Measurements from ENCODE around the gene MVB12B.

The MVB12B gene

GRCh38 chr9:126380447-126380846 lies 53.8 kb downstream of the MVB12B start:
- Mint-ChIP-seq H3K27ac (peak overlapping the region; percentile 73), H3K4me3 (no peak overlapping the region), H3K9me3 (no peaks in the 10 kb centered on the region), H3K36me3 (ENCODE audit: low read depth) (peaks cover 56% of the 10 kb centered on the region), H3K27me3 (no peaks in the 10 kb centered on the region), H3K4me1 (ENCODE audit: low read depth) (peaks cover 83% of the 10 kb centered on the region)
- intact Hi-C loops (cut with micrococcal nuclease): loop anchor here (5.0 kb wide), 1 partner anchor 33 kb away; no protein-coding TSS in a partner anchor

DNA sequence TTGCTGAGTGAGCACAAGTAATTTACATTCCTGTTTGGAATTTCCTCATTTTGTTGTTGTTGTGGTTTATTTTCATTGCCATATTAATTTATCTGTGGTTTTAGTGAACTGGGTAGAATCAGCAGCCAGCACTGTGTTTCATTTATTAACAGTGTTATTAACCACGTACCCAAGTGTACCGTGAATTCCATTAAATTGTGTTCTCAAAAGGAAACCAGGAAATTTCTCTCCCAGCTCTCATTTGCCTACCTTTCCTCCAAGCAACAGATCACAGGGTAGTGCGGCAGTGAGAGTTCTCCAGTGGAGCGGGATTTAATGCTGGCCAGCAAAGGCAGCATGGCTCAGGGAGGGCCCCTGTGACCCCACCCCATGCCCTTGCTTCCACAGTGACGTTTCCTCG lies 54.6 kb downstream of the MVB12B start:
- Mint-ChIP-seq H3K4me1 (ENCODE audit: low read depth) (peaks cover 83% of the 10 kb centered on the region), H3K27ac (peak overlapping the region; percentile 61), H3K9me3 (no peaks in the 10 kb centered on the region), H3K36me3 (ENCODE audit: low read depth) (peaks cover 60% of the 10 kb centered on the region), H3K27me3 (no peaks in the 10 kb centered on the region), H3K4me3 (no peak overlapping the region)
- intact Hi-C loops (cut with micrococcal nuclease): loop anchor here (5.0 kb wide), 1 partner anchor 34 kb away; no protein-coding TSS in a partner anchor

DNA sequence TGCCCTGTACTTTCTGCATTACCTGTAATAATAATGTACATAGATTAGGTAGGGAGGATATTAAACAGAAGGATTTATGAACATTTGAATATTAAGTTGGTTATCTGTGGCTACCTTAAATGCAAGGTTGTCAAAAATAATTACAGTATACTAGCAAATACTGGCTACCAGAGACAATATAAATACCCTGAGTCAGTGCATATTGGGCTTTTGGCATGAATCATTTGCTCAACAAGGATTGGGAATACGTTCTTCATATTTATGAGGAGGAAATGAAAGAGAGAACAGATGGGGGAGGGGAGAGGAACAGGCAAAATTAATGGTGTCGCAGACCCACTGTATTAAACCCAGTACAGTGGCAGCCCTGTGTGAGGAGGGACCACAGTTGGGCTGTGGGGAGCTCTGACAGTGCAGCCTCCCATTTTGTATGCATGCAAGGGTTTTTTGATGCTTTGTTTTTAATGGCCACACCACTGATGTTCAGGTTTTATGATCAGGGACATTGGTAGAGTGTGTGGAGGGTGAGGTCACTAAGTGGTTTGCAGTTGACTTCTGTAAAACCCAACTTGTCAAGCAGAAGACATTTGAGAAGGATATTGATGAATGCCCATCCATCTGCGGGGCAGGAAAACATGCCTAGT lies 56.9 kb downstream of the MVB12B start:
- H3K9me3 Mint-ChIP-seq: no peaks in the 10 kb centered on the region
- H3K4me3 Mint-ChIP-seq: no peak overlapping the region
- peaks cover 72% of the 10 kb centered on the region for H3K36me3 Mint-ChIP-seq (ENCODE audit: low read depth)
- peak overlapping the region; percentile 77 for H3K27ac Mint-ChIP-seq
- H3K27me3 Mint-ChIP-seq: no peaks in the 10 kb centered on the region
- intact Hi-C loops (cut with micrococcal nuclease): loop anchor here (5.0 kb wide), 1 partner anchor 36 kb away; no protein-coding TSS in a partner anchor
- H3K4me1 Mint-ChIP-seq (ENCODE audit: low read depth): peaks cover 76% of the 10 kb centered on the region

DNA sequence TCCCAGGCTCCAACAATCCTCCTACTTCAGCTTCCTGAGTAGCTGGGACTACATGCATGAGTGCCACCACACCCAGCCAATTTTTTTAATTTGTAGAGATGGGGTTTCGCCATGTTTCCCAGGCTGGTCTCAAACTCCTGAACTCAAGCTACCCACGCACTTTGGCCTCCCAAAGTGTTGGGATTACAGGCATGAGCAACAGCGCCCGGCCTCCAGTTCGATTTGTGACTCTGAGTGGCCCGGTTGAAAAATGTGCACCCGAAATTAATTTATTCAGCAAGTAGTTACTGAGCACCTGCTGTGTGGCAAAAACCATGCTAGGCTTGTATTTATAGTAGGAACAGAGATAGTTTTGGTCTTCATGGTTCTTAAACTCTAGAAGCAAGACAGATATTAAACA lies 58.3 kb downstream of the MVB12B start:
- H3K4me1 Mint-ChIP-seq (ENCODE audit: low read depth): peaks cover 76% of the 10 kb centered on the region
- no peaks in the 10 kb centered on the region for H3K27me3 Mint-ChIP-seq
- no peak overlapping the region for H3K4me3 Mint-ChIP-seq
- peak overlapping the region; percentile 39 for H3K27ac Mint-ChIP-seq
- peaks cover 78% of the 10 kb centered on the region for H3K36me3 Mint-ChIP-seq (ENCODE audit: low read depth)
- intact Hi-C loops (cut with micrococcal nuclease): loop anchor here (5.0 kb wide), 1 partner anchor 38 kb away; no protein-coding TSS in a partner anchor
- H3K9me3 Mint-ChIP-seq: no peaks in the 10 kb centered on the region

GRCh38 chr9:126386088-126386487 lies 59.5 kb downstream of the MVB12B start:
- no peaks in the 10 kb centered on the region for H3K9me3 Mint-ChIP-seq
- H3K4me3 Mint-ChIP-seq: no peak overlapping the region
- intact Hi-C loops (cut with micrococcal nuclease): no loop called here
- H3K4me1 Mint-ChIP-seq (ENCODE audit: low read depth): peaks cover 76% of the 10 kb centered on the region
- H3K27me3 Mint-ChIP-seq: no peaks in the 10 kb centered on the region
- no peak overlapping the region for H3K27ac Mint-ChIP-seq
- H3K36me3 Mint-ChIP-seq (ENCODE audit: low read depth): peaks cover 76% of the 10 kb centered on the region

- H3K27ac Mint-ChIP-seq: no peak overlapping the region
- no peaks in the 10 kb centered on the region for H3K27me3 Mint-ChIP-seq
- H3K36me3 Mint-ChIP-seq (ENCODE audit: low read depth): peaks cover 79% of the 10 kb centered on the region
- H3K4me3 Mint-ChIP-seq: no peak overlapping the region
- intact Hi-C loops (cut with micrococcal nuclease): no loop called here
- H3K4me1 Mint-ChIP-seq (ENCODE audit: low read depth): peaks cover 79% of the 10 kb centered on the region
- H3K9me3 Mint-ChIP-seq: no peaks in the 10 kb centered on the region
Observed at GRCh38 chr9:126386776-126387175, 60.1 kb downstream of the MVB12B start.

GRCh38 chr9:126388964-126389708 lies 62.5 kb downstream of the MVB12B start:
- Mint-ChIP-seq H3K27ac (peak overlapping the region; percentile 96), H3K27me3 (no peaks in the 10 kb centered on the region), H3K4me3 (no peak overlapping the region), H3K9me3 (no peaks in the 10 kb centered on the region), H3K36me3 (ENCODE audit: low read depth) (peaks cover 90% of the 10 kb centered on the region), H3K4me1 (ENCODE audit: low read depth) (peaks cover 79% of the 10 kb centered on the region)
- intact Hi-C loops (cut with micrococcal nuclease): no loop called here

- Mint-ChIP-seq H3K27me3 (no peaks in the 10 kb centered on the region), H3K9me3 (no peaks in the 10 kb centered on the region), H3K4me3 (peak overlapping the region; percentile 17), H3K27ac (peak overlapping the region; percentile 96), H3K36me3 (ENCODE audit: low read depth) (peaks cover 95% of the 10 kb centered on the region), H3K4me1 (ENCODE audit: low read depth) (peaks cover 85% of the 10 kb centered on the region)
- intact Hi-C loops (cut with micrococcal nuclease): loop anchor here (2.0 kb wide), 1 partner anchor 41 kb away; no protein-coding TSS in a partner anchor
Observed at GRCh38 chr9:126389992-126390391, 63.4 kb downstream of the MVB12B start.

GRCh38 chr9:126390923-126391322 lies 64.3 kb downstream of the MVB12B start:
- peaks cover 84% of the 10 kb centered on the region for H3K4me1 Mint-ChIP-seq (ENCODE audit: low read depth)
- H3K27me3 Mint-ChIP-seq: no peaks in the 10 kb centered on the region
- no peaks in the 10 kb centered on the region for H3K9me3 Mint-ChIP-seq
- no peak overlapping the region for H3K4me3 Mint-ChIP-seq
- intact Hi-C loops (cut with micrococcal nuclease): loop anchor here (2.0 kb wide), 1 partner anchor 42 kb away; no protein-coding TSS in a partner anchor
- H3K36me3 Mint-ChIP-seq (ENCODE audit: low read depth): peaks cover 98% of the 10 kb centered on the region
- peak overlapping the region; percentile 96 for H3K27ac Mint-ChIP-seq

GRCh38 chr9:126391713-126392661 lies 65.4 kb downstream of the MVB12B start:
- Mint-ChIP-seq H3K4me3 (no peak overlapping the region), H3K27ac (peak overlapping the region; percentile 96), H3K27me3 (no peaks in the 10 kb centered on the region), H3K36me3 (ENCODE audit: low read depth) (peaks cover 98% of the 10 kb centered on the region), H3K9me3 (no peaks in the 10 kb centered on the region), H3K4me1 (ENCODE audit: low read depth) (peaks cover 90% of the 10 kb centered on the region)
- intact Hi-C loops (cut with micrococcal nuclease): loop anchor here (2.0 kb wide), 1 partner anchor 43 kb away; no protein-coding TSS in a partner anchor

- Mint-ChIP-seq H3K27me3 (no peaks in the 10 kb centered on the region), H3K4me1 (ENCODE audit: low read depth) (peaks cover 89% of the 10 kb centered on the region), H3K36me3 (ENCODE audit: low read depth) (peaks cover 98% of the 10 kb centered on the region), H3K27ac (peak overlapping the region; percentile 96), H3K9me3 (no peaks in the 10 kb centered on the region), H3K4me3 (no peak overlapping the region)
- intact Hi-C loops (cut with micrococcal nuclease): no loop called here
Observed at GRCh38 chr9:126392662-126393371, 66.2 kb downstream of the MVB12B start.

- no peak overlapping the region for H3K27ac Mint-ChIP-seq
- H3K27me3 Mint-ChIP-seq: no peaks in the 10 kb centered on the region
- no peak overlapping the region for H3K4me3 Mint-ChIP-seq
- H3K9me3 Mint-ChIP-seq: no peaks in the 10 kb centered on the region
- H3K4me1 Mint-ChIP-seq (ENCODE audit: low read depth): peaks cover 88% of the 10 kb centered on the region
- intact Hi-C loops (cut with micrococcal nuclease): no loop called here
- peaks cover 98% of the 10 kb centered on the region for H3K36me3 Mint-ChIP-seq (ENCODE audit: low read depth)
Observed at GRCh38 chr9:126393876-126394275, 67.2 kb downstream of the MVB12B start.

- Mint-ChIP-seq H3K9me3 (no peaks in the 10 kb centered on the region), H3K4me3 (no peak overlapping the region), H3K27ac (peak overlapping the region; percentile 52), H3K27me3 (no peaks in the 10 kb centered on the region), H3K36me3 (ENCODE audit: low read depth) (peaks cover 98% of the 10 kb centered on the region), H3K4me1 (ENCODE audit: low read depth) (peaks cover 78% of the 10 kb centered on the region)
- intact Hi-C loops (cut with micrococcal nuclease): no loop called here
Observed at GRCh38 chr9:126394802-126395201, 68.2 kb downstream of the MVB12B start.
